ENCODE measurements around the gene RC3H2.

DNA sequence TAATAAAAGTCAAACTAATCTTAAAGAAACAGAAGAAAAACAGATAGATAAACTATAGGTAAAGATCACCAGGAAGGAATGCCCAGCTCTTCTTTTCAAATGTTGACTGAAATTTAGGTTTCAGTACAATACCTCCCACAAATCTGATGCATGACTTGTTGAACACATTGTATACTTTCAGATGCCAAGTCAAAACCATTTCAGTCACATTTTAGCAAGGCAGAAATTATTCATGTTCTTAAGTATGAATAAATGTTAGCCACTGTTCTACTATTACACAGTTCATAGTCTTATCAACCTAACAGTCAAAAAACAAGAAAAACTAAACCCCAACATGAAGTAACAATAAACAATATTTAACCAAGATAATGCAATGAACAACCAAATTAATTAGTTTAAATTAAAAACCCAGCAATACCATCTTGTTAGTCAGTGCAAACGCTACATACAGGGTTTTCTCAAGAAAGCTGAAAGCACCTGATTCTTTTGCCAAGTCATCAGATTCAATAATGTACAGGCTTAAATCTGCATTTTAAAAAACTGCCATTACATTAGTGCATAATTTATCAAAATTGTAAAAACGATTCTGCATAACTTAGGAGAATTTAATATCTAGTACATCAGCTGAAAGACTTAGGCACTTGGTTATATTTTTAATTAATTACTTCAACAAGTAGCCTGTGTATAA lies 56.8 kb downstream of the RC3H2 start:
- TF ChIP-seq, protein P1, sequence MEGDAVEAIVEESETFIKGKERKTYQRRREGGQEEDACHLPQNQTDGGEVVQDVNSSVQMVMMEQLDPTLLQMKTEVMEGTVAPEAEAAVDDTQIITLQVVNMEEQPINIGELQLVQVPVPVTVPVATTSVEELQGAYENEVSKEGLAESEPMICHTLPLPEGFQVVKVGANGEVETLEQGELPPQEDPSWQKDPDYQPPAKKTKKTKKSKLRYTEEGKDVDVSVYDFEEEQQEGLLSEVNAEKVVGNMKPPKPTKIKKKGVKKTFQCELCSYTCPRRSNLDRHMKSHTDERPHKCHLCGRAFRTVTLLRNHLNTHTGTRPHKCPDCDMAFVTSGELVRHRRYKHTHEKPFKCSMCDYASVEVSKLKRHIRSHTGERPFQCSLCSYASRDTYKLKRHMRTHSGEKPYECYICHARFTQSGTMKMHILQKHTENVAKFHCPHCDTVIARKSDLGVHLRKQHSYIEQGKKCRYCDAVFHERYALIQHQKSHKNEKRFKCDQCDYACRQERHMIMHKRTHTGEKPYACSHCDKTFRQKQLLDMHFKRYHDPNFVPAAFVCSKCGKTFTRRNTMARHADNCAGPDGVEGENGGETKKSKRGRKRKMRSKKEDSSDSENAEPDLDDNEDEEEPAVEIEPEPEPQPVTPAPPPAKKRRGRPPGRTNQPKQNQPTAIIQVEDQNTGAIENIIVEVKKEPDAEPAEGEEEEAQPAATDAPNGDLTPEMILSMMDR (IDR thresholded peaks at IDR 0.05) = no peak
- TF ChIP-seq, protein P2, sequence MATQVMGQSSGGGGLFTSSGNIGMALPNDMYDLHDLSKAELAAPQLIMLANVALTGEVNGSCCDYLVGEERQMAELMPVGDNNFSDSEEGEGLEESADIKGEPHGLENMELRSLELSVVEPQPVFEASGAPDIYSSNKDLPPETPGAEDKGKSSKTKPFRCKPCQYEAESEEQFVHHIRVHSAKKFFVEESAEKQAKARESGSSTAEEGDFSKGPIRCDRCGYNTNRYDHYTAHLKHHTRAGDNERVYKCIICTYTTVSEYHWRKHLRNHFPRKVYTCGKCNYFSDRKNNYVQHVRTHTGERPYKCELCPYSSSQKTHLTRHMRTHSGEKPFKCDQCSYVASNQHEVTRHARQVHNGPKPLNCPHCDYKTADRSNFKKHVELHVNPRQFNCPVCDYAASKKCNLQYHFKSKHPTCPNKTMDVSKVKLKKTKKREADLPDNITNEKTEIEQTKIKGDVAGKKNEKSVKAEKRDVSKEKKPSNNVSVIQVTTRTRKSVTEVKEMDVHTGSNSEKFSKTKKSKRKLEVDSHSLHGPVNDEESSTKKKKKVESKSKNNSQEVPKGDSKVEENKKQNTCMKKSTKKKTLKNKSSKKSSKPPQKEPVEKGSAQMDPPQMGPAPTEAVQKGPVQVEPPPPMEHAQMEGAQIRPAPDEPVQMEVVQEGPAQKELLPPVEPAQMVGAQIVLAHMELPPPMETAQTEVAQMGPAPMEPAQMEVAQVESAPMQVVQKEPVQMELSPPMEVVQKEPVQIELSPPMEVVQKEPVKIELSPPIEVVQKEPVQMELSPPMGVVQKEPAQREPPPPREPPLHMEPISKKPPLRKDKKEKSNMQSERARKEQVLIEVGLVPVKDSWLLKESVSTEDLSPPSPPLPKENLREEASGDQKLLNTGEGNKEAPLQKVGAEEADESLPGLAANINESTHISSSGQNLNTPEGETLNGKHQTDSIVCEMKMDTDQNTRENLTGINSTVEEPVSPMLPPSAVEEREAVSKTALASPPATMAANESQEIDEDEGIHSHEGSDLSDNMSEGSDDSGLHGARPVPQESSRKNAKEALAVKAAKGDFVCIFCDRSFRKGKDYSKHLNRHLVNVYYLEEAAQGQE (IDR thresholded peaks at IDR 0.05; ENCODE audit: insufficient read depth in 1 of 2, low read depth in 2 of 2, low read length in 1 of 2) = no peak
- no peak for TF ChIP-seq POLR2AphosphoS5 (IDR thresholded peaks at IDR 0.05; ENCODE audit: low read depth, low read length)
- TF ChIP-seq SIN3A (IDR thresholded peaks at IDR 0.05; ENCODE audit: borderline replicate concordance, insufficient read depth, low read depth, low read length) = no peak

All from Panc1 (cell line).